Renal cortical epithelial cell (primary cell): ENCODE measurements around the gene OR5T1. TPM values are rescaled to one million over a fixed set of nuclear protein-coding genes. Genes with fewer than 3 reads are reported as not detected.

Experiments used
- DNase-seq: peaks from one replicate; pipeline ENCODE4 v3.0.0-alpha.2; 2011; ENCODE audit warnings: low read depth
- total RNA-seq: library from RNA; depleted of rRNA; stranded (reverse); fragments of >200 nt; gene quantifications from 2 replicates; pipeline ENCODE4 v1.2.3, GENCODE V29; 2014

Gene OR5T1
- total RNA-seq, result not detected in 2 replicates

DNA sequence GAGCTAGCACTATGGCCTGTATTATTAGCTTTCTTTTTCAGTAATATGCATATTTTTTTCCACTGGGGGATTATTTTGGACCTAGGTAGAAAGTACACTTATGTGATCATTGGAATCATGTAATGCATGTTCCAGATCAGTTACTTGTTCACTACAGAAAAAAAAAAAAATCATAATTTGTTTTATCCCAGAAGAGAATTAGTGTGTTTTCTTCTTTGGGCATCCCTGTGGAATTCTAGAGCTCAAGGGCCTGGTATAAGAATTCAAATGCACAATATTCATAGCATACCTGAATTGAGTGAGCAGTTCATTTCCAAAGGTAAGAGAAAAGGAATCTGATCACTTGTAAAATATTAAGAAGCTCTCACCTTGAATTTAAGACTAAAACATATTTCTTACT is at the start of gene OR5T1:
OR5T1 (plus strand) TSS at position 301 of the 400 bp plus-strand sequence. CDS start 1,485 bp downstream, outside the sequence.
- DNase-seq, result no peak

DNA sequence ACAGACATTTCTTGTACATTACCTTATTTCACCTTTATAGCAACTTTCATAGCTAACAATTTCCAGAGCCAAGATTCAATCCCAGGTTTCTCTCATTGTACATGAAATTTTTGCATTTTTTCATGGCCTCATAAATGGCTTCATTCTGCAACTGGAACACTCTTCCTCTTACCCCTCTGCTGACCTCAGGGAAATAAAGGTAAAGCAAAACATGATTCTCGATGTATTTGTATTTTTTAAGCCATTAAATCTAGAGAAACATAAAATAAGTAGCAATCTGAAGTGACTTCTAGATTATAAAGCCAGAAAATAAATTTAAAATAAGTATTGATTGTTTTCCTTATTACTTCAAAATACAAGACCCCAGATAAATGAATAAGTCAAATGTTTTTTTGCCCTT is 39.8 kb upstream of the OR5T1 start, which contains the start of gene OR5T2:
OR5T2 (minus strand) TSS at position 101 of the 400 bp plus-strand sequence. CDS start 1,193 bp downstream, outside the sequence.
- DNase-seq, result no peak

DNA sequence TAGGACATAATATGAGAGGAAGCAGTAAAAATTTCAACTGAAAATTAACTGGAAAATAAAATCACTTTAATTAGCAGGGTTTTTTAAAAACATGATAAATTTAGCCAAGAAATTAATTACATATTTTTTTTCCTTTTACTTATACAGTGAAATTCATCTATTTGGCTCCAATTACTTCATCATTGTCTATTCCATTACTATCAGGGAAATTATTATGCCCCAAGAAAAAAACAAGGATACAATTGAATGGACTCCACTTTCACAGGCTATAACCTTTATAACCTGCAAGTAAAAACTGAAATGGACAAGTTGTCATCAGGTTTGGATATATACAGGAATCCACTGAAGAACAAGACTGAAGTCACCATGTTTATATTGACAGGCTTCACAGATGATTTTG is 22.0 kb upstream of the OR5T1 start, which contains the start of gene OR5T3:
OR5T3 (plus strand) TSS at position 301 of the 400 bp plus-strand sequence; CDS start at position 301, 0 bp downstream.
- DNase-seq, result no peak

DNA sequence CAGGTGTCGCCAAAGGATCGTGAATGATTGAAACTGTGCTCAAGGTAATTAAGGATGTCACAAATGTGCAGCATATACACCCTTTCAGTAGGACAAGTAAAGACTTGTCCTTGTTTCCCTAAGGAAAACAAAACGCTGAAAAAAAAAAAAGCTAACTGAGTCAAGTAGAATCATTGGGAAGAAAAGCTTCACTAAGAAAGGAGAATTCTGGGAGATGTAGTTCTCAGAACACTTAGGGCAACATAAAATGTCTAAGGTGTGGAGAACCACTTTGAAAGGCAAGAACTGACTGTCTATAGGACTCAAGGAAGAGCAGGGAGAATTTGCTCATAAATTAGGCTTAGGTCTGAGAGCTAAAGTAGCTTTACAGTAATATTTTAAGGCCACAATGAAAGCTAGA is 2.9 kb upstream of the OR5T1 start:
- DNase-seq, result no peak

DNA sequence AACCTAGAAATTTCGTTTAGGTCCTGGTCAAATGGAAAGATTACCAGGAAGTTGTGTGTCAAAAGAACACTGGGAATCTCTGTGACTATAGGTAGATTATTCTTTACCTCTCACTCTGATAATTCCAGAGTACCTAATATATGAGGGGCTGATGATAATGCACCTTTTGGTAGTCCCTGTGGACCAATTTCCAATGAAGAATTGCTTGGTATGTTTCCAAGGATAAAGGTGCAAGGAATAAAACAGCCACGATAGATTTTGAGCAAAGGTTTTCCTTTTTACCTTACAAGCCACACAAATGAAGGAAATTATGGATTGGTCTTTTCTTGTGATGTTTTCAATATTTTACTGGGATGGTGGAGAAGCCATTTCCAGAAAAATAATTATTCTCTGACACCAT is 18.2 kb downstream of the OR5T1 start, which contains the start of gene OR8H1:
OR8H1 (minus strand) TSS at position 101 of the 400 bp plus-strand sequence. CDS start 1,192 bp downstream, outside the sequence.
- no peak for DNase-seq

DNA sequence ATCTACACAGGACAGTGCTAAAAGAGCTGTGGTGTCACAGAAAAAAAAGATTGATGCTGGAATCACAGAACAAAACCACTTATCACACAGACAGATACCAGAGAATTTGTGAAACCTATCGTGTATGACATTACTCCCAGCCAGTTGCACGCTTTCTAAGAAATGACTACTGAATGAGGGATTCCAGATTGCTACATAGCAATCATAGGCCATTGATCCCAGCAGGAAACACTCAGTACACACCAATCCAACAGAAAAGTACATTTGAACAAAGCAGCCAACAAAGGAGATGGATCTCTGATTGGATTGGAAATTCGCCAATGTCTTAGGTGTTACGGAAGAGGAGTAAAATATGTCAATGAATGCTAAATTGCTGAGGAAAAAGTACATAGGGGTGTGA is 22.9 kb downstream of the OR5T1 start:
- DNase-seq, result no peak

DNA sequence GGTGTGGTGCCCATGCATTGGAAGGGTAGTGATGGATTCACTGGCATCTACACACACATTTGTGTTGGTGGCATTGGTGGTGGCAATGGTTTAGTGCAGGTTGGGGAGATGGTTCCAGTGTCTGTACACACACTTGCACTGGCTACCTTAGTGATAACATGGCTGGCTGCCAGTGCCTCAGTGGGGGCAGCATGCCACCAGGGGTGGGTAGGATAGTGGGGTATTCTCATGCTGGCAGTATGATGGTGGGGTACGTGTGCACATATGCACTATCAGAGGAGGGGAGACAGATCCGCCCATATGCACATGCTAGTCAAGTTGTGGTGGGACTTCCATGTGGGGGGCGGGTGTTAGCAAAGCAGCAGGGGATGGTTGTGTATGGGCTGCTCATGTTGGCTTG is 33.9 kb downstream of the OR5T1 start:
- DNase-seq, result no peak

DNA sequence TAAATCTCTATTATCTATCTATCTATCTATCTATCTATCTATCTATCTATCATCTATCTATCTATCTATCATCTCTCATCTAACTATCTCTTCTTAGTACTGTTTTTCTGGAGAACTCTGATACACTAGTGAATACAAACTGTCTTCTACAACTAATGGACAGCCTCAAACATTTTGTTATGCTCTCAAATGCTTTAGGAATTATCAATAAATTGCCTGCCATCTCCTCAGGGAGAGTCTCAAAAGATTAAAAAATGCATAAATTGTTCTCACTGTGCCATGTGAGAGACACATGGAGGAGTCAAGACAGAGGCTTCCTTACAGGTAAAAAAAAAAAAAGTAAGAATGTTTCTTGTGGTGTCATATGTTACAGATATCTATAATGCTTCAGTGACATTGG is 40.9 kb downstream of the OR5T1 start, which contains the start of gene OR8K3:
OR8K3 (plus strand) TSS at position 301 of the 400 bp plus-strand sequence. CDS start 3,163 bp downstream, outside the sequence.
- DNase-seq, result no peak

Other genes starting within 250 kb of the OR5T1 start
- not detected in 2 replicates for gene OR5AS1, start 246.5 kb upstream of the OR5T1 start, total RNA-seq
- gene OR8I2, start 180.8 kb upstream of the OR5T1 start, total RNA-seq, result not detected in 2 replicates
- not detected in 2 replicates for gene OR8H2, start 170.5 kb upstream of the OR5T1 start, total RNA-seq
- not detected in 2 replicates for gene OR8H3, start 151.8 kb upstream of the OR5T1 start, total RNA-seq
- not detected in 2 replicates for gene OR8J3, start 134.0 kb upstream of the OR5T1 start, total RNA-seq
- not detected in 2 replicates for gene OR8K5, start 113.8 kb upstream of the OR5T1 start, total RNA-seq
- not detected in 2 replicates for gene OR5J2, start 97.5 kb upstream of the OR5T1 start, total RNA-seq
- gene OR5T2, start 39.9 kb upstream of the OR5T1 start, total RNA-seq, result not detected in 2 replicates
- gene OR5T3, start 21.9 kb upstream of the OR5T1 start, total RNA-seq, result not detected in 2 replicates
- gene OR8H1, start 18.1 kb downstream of the OR5T1 start, total RNA-seq, result not detected in 2 replicates
- not detected in 2 replicates for gene OR8K3, start 41.0 kb downstream of the OR5T1 start, total RNA-seq
- gene OR8K1, start 71.9 kb downstream of the OR5T1 start, total RNA-seq, result not detected in 2 replicates
- gene OR8J1, start 80.1 kb downstream of the OR5T1 start, total RNA-seq, result not detected in 2 replicates
- not detected in 2 replicates for gene OR8U1, start 101.5 kb downstream of the OR5T1 start, total RNA-seq
- gene OR5AL1, start 138.5 kb downstream of the OR5T1 start, total RNA-seq, result not detected in 2 replicates
- gene OR5M3, start 199.2 kb downstream of the OR5T1 start, total RNA-seq, result not detected in 2 replicates
- gene OR5M8, start 217.2 kb downstream of the OR5T1 start, total RNA-seq, result not detected in 2 replicates